Measurements from ENCODE around the gene ACTL10. TPM values are rescaled to one million over a fixed set of nuclear protein-coding genes. Genes with fewer than 3 reads are reported as not detected.

Gene ACTL10
- total and polyA plus RNA-seq, 2 of the 13 experiments (the other 11 are each of a cell fraction or from before 2014, with no cell fraction given): not detected

- TF ChIP-seq ZBTB43 (CRISPR knock-in tag; conservative IDR thresholded peaks at IDR 0.05): no peak
- TF ChIP-seq ZNF891 (CRISPR knock-in tag; IDR thresholded peaks at IDR 0.05): peak; percentile 81; the same call in 1 of the 2 replicates
- TF ChIP-seq CEBPZ (IDR thresholded peaks at IDR 0.05; ENCODE audit: low read length): no peak
- TF ChIP-seq LBX2 (CRISPR knock-in tag; IDR thresholded peaks at IDR 0.05; ENCODE audit: borderline replicate concordance): no peak
- 0 out of 2 replicates have a peak, but pooled peaks have one; percentile 13 for TF ChIP-seq ZNF225 (CRISPR knock-in tag; IDR thresholded peaks at IDR 0.05)
- TF ChIP-seq KMT2B (CRISPR knock-in tag; IDR thresholded peaks at IDR 0.05): no peak
- TF ChIP-seq ZNF570 (CRISPR knock-in tag; IDR thresholded peaks at IDR 0.05; ENCODE audit: borderline replicate concordance): no peak
- no peak for TF ChIP-seq ZNF770 (CRISPR knock-in tag; IDR thresholded peaks at IDR 0.05)
- TF ChIP-seq BRCA1 (CRISPR knock-in tag; IDR thresholded peaks at IDR 0.05): no peak
- TF ChIP-seq CTCF (CRISPR knock-in tag; IDR thresholded peaks at IDR 0.05): no peak
- no peak for TF ChIP-seq ZNF607 (CRISPR knock-in tag; IDR thresholded peaks at IDR 0.05; ENCODE audit: borderline replicate concordance)
- TF ChIP-seq RBM22 (optimal IDR thresholded peaks at IDR 0.05; ENCODE audit: low read length): peak; percentile 52
- no peak for TF ChIP-seq CBFB (CRISPR knock-in tag; IDR thresholded peaks at IDR 0.05)
- TF ChIP-seq ZNF251 (CRISPR knock-in tag; IDR thresholded peaks at IDR 0.05): no peak
- no peak for TF ChIP-seq RARG (CRISPR knock-in tag; IDR thresholded peaks at IDR 0.05; ENCODE audit: low read depth)
- 0 out of 2 replicates have a peak, but pooled peaks have one; percentile 7 for TF ChIP-seq ZNF768 (CRISPR knock-in tag; IDR thresholded peaks at IDR 0.05)
- no peak for TF ChIP-seq MED13 (CRISPR knock-in tag; IDR thresholded peaks at IDR 0.05)
Observed at GRCh38 chr20:33666293-33667244, at the start of gene ACTL10 (continued).
